ENCODE results near the gene FNDC3B.

FNDC3B gene

DNA sequence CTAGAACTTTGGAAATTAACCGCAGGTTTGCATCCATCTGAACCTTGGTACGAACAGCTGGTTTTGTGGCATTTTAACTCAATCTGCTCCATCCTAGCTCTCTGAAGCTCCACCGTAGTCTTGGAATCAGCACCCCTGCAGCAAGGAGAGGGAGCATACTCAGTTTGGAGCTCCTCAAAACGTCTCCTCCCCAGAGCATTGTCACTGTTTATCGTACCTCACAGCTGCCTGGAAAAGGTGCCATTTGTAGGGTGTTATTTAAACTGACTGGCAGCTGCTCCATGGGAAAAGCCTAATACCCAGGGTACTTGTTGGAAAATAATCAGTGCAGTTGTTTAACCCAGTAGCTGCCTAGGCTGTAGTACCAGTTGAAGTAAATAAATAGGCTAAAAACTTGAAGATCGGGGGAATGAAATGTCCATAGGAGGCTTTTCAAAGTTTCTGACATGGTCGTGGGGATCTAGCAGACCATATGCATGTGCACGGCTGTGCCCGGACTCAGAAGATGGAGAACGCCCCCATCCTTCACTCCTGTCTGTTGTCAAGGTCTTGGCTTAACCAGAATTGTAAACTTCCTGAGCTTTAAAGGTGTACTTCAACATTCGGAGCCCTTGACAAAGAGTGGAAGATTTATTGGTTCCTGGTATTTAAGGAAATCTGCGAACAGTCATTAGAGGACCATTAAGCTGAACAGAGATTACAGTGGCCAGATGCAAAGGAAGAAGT, 365.0 kb downstream of the FNDC3B start:
- DNase-seq, result no peak
- no peak overlapping the region for H3K4me3 ChIP-seq (ENCODE audit: low read depth, low read length)
- H3K27me3 ChIP-seq, result no peaks in the 10 kb centered on the region
- no peaks in the 10 kb centered on the region for H3K4me1 ChIP-seq
- TF ChIP-seq, protein P1, sequence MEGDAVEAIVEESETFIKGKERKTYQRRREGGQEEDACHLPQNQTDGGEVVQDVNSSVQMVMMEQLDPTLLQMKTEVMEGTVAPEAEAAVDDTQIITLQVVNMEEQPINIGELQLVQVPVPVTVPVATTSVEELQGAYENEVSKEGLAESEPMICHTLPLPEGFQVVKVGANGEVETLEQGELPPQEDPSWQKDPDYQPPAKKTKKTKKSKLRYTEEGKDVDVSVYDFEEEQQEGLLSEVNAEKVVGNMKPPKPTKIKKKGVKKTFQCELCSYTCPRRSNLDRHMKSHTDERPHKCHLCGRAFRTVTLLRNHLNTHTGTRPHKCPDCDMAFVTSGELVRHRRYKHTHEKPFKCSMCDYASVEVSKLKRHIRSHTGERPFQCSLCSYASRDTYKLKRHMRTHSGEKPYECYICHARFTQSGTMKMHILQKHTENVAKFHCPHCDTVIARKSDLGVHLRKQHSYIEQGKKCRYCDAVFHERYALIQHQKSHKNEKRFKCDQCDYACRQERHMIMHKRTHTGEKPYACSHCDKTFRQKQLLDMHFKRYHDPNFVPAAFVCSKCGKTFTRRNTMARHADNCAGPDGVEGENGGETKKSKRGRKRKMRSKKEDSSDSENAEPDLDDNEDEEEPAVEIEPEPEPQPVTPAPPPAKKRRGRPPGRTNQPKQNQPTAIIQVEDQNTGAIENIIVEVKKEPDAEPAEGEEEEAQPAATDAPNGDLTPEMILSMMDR (IDR thresholded peaks at IDR 0.05; ENCODE audit: low read depth, low read length), result no peak
- no peaks in the 10 kb centered on the region for H3K9me3 ChIP-seq
- H3K36me3 ChIP-seq, result no peaks in the 10 kb centered on the region

DNA sequence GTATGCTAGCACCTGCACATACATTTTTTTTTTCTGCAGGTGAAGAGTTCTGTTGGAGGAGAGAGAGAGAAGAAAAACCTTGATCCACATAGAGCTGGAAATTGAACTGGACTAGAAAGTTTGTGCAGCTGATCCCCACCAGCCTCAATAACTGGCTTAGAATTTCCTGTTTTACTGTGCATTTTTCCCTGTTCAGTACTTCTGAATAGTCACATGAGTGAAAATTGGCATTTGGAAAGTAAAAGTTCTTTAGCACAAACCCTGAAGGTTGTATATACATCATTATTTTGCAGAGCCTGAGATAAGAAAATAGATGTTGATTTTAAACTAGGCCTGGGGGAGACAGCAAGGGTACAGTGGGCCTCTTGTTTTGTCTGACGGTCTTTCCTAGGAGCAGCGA, 366.5 kb downstream of the FNDC3B start:
- Histone ChIP-seq H3K27me3 (no peaks in the 10 kb centered on the region), H3K36me3 (no peaks in the 10 kb centered on the region), H3K9me3 (no peaks in the 10 kb centered on the region), H3K4me3 (ENCODE audit: low read depth, low read length) (no peak overlapping the region), H3K4me1 (no peaks in the 10 kb centered on the region)
- DNase-seq, result no peak
- TF ChIP-seq, protein P1 (IDR thresholded peaks at IDR 0.05; ENCODE audit: low read depth, low read length), result no peak

DNA sequence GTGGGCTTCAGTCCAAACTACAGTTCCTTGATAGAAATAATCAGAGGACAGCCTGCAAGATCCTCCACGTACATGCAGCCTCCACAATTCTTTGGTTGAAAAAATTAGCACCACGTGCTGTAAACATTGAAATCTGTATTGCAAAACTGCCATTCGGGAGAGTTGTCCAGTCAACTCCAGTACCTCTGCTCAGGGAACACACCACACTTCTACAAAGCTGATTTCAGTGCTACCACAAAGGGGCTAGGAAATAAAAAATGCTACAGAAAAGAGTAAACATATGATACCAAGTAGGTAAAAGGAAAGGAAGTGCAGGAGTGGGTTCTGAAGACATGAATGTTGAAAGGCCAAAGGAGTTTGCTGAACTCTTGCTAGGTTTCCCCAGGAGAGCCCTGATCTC, 368.5 kb downstream of the FNDC3B start:
- TF ChIP-seq, protein P1 (IDR thresholded peaks at IDR 0.05; ENCODE audit: low read depth, low read length), result no peak

DNA sequence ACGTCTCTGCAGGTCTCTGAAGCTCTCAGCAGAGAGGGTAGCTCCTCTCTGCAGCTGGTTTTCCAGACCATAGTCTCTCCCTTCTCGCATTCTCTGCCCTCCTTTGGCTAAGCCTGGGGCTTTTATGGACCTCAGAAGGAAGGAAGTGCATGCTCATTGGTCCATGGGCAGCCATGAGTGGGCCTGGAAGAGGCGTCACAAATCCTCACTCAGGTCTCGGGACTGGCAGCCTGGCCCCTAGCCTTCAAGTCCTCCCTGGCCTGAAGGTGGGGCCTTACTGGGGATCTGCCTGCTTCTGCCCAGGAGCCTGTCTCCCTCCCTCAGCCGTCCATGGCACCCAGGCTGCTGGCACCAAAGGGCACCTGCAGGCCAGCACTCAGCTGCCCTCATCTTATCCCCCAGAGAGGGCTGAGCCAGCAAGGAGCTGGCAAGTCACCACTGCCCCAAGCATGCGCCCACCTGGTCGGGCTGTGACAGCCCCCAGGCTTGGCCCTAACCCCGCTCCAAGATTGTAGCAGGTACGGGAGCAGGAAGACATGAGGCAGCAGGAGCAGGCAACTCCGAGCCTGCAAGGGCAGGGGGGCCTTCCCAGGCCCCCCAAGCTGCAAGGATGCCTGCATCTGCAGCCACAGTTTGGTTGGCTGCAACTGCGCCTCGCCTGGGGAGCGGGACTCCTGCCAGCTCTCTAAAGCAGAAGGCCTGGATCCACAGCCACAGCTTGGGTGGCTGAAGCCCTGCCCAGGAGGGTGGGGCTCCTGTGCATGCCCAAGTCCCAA, 371.5 kb downstream of the FNDC3B start:
- Histone ChIP-seq H3K36me3 (no peaks in the 10 kb centered on the region), H3K27me3 (no peaks in the 10 kb centered on the region), H3K4me3 (ENCODE audit: low read depth, low read length) (no peak overlapping the region), H3K4me1 (no peaks in the 10 kb centered on the region), H3K9me3 (no peaks in the 10 kb centered on the region; the same call in 1 of the 2 replicates)
- TF ChIP-seq, protein P1 (IDR thresholded peaks at IDR 0.05; ENCODE audit: low read depth, low read length), result no peak
- no peak for DNase-seq

More for the DNA sequence above, 368.5 kb downstream of the FNDC3B start:
- no peak for DNase-seq
- Histone ChIP-seq H3K9me3 (no peaks in the 10 kb centered on the region), H3K27me3 (no peaks in the 10 kb centered on the region), H3K4me3 (ENCODE audit: low read depth, low read length) (no peak overlapping the region), H3K36me3 (no peaks in the 10 kb centered on the region), H3K4me1 (no peaks in the 10 kb centered on the region)

DNA sequence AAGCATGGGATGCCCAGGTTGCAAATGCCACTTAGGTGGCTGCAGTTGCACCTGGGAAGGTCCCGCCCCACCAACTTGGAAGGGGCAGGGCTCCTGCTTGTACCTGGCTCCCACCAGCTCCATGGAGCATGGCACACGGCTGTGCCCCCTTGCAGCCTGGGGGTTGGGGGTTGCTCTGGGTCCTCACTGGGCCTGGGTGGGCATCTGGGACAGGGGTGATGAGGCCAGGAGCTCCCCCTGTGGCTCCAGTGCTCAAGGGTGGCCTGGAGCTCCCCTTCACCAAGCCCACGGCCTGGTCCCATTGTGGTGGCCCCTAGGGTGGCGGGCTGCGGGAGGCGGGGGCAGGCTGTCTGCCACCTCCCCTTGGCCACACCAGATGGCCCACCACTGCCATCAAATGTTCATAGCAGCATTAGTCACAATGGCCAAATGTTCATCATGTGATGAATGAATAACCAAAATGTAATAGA, 372.1 kb downstream of the FNDC3B start:
- TF ChIP-seq, protein P1 (IDR thresholded peaks at IDR 0.05; ENCODE audit: low read depth, low read length), result no peak
- no peaks in the 10 kb centered on the region for H3K4me1 ChIP-seq
- no peaks in the 10 kb centered on the region; the same call in 1 of the 2 replicates for H3K9me3 ChIP-seq
- H3K27me3 ChIP-seq, result no peaks in the 10 kb centered on the region
- no peaks in the 10 kb centered on the region for H3K36me3 ChIP-seq
- H3K4me3 ChIP-seq (ENCODE audit: low read depth, low read length), result no peak overlapping the region
- no peak for DNase-seq

DNA sequence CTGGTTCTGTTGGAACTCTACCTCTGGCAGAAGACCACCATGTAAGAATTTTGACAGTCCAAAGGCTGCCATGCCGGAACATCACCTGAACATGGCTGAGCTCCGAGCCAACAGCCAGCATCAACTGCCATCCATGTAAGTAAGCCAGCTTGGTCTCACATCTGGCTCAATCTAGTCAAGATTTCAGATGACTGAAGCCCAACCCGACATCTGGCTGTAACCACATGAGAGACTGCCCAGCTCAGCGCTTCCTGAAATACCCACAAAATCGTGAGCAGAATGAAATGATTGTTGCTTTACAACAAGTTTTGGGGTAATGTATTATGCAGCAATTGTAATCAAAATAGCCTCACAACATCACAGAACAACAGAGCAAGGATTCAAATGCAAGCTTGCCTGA, 375.9 kb downstream of the FNDC3B start:
- Histone ChIP-seq H3K4me1 (no peaks in the 10 kb centered on the region), H3K27me3 (no peaks in the 10 kb centered on the region; the same call in 1 of the 2 replicates), H3K9me3 (no peaks in the 10 kb centered on the region; the same call in 1 of the 2 replicates), H3K36me3 (no peaks in the 10 kb centered on the region), H3K4me3 (ENCODE audit: low read depth, low read length) (no peak overlapping the region)
- DNase-seq, result no peak
- TF ChIP-seq, protein P1 (IDR thresholded peaks at IDR 0.05; ENCODE audit: low read depth, low read length), result no peak

All from BE2C (cell line).